COLO668 (cell line): ENCODE data around the gene YWHAQ.

Source experiments
- DNase-seq: peaks from one replicate; lab custom pipeline; 2025; ENCODE audit not compliant: unreplicated experiment; lab: John Stamatoyannopoulos, UW

YWHAQ gene

DNA sequence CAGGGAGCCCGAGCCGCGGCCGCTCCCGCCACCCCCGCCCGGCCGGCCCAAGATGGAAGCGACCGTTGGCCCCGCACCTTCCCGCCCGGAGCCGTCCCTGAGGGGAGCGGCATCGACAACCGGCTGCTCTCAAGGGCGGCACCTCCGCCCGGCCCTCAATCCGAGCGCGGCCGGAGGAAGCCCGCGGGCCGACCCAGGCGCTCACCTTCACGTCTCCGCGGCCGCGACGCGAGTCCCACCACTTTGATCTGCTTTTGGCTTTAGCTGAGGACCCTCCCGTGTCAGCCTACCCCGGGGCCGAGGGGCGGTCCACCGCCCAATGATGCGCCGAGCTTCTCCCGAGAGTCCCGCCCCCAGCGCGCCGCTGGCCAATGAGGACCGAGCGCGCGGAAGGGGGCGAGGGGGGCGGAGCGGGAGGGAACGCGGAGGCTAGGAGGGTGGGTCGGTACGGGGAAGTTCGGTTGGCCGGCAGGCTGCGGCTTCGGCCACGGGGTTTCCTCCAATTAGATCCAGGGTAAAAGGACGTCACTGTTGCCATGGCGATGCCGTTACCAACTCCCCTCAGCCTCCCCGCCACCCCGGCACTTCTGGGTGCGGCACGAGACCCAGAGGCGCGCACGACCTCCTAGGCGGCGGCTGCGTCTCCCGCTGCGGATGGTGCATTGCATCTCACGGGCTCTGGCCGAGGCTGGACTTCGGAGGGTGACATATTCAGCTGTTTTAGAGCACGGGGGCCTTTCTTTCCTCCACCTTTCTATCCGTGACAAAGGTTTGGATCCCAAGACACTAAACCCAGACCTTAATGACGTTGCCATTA lies at the start of gene YWHAQ:
Gene YWHAQ (minus strand): TSS at position 262 of the 817 bp plus-strand sequence. CDS start 545 bp downstream, outside the sequence.
- DNase-seq = peak; percentile 99

DNA sequence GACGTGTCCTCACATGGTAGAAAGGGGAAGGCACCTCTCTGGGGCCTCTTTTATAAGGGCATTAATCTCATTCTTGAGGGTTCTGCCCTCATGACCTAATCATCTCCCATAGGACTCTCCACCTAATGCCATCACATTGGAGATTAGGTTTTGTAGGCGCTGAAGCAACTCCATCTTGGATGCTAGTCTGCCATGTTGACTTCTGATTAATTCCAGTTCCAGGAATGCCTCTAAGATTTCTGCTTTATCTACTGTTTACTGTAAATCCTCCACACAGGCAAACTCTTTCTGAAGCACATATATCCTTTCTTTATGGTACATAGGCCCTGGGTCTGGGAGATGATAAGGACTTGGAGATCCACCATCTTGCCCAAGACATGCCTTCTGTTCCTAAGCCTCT lies 49.3 kb upstream of the YWHAQ start:
- DNase-seq = no peak

GRCh38 chr2:9679218-9679617 lies 48.4 kb upstream of the YWHAQ start:
- no peak for DNase-seq

DNA sequence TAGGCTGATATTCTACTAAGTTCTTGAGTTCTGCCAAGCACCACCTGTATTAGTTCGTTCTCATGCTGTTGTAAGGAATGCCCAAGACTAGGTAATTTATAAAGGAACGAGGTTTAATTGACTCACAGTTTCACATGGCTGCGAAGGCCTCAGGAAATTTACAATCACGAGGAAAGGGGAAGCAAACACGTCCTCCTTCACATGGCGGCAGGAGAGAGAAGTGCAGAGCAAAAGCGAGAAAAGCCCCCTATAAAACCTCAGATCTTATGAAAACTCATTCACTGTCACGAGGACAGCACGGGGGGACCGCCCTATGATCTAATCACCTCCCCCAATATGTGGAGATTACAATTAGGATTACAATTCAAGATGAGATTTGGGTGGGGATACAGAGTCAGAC lies 47.7 kb upstream of the YWHAQ start:
- DNase-seq = no peak

GRCh38 chr2:9675415-9676351 lies 44.9 kb upstream of the YWHAQ start:
- DNase-seq = no peak

DNA sequence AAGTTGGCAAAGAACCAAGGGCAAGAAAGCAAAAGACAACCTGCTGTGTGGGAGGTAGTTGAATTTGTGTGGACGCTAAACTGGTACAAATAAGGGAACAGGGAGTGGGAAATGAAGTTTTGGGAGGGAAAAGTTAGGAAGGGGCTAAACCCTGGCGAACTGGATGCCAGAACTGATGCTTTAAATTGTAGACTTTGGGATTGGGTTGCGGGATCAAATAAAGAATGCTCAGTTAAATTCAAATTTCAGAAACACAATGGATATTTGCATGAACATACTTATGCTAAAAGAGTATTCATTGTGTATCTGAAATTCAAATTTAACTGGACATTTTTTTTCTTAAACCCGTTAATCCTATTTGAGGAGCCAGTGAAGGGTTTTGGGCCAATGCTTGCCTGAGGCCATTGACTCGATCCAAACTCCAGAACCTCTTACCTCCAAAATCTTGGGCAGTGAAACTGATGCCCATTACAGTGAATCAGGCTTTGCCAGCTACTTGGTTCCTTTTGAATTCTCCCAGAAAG lies 44.2 kb upstream of the YWHAQ start:
- no peak for DNase-seq

DNA sequence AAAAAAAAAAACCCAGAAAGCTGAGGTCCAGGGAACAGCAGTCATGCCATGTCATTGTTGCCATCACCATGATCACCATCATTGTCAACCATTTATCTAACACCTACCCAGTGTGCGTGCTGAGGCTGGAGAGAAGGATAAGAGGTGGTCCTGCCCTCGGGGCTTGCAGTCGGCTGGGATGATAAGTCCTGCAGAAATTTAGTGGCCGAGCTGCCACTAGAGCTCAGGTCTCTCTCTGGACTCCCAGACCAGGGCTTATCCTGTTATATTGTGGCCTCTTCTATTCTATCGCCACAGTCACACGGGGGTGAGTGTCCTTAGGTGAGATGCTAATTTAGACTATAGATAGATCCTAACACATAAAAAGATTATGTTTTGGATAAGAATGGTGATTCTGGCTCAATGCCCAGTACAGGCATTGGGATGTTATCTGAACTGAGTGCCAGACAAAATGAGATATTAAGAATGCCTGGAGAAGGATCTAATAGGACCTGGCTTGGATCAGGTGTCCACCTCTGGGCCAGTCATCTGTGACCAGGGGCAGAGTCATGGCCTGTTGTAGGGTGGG lies 43.2 kb upstream of the YWHAQ start:
- no peak for DNase-seq

DNA sequence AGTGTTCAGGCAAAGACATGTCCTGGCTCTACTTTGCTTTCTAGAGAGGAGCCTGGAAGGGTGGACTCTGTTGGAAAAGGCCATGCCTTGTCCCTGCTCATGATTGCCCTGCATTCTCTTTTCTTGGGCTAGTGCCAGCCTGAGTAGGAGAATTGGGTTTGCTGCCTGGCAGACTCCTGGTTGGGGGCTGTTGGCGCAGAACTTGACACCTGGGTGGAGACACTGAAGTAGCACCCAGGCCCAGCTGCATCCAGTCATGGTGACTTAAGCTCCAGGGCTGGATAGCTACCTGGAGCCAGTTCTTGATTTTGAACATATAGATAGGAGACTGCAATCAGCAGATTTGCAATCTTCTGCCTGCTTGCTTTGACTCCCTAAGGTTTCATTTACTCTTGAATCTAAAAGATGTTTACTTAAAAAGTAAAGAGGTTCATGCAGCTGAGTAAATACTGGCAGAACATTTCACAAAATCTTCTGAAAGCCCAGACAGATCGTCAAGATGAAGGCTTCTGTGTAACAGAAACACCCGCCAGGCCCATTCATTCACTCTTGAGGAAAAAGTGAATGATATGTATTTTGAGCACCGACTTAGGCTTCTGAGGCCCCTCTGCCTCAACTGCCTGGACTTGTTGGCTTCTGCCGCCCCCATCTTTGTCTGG lies 38.0 kb upstream of the YWHAQ start:
- DNase-seq = peak; percentile 23

DNA sequence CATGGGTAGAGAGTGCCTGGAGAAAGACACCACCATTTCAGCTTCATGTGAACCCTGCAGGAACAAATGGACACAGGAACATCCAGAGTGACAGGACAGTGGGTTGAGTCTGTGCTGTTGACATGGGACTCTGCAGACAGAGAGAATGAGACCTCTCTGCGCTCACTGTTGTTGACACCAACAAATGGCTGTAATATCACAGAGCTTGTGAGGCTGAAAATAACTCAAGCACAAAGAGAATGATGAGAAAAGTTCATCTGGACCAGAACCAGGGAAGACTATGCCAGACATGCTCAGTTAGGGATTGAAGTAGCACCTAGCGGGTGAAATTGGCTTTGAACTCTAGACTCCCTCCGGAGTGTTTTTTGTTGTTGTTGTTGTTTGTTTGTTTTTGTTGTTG lies 37.0 kb upstream of the YWHAQ start:
- no peak for DNase-seq

- DNase-seq = no peak
Observed at GRCh38 chr2:9666306-9666705, 35.5 kb upstream of the YWHAQ start.

DNA sequence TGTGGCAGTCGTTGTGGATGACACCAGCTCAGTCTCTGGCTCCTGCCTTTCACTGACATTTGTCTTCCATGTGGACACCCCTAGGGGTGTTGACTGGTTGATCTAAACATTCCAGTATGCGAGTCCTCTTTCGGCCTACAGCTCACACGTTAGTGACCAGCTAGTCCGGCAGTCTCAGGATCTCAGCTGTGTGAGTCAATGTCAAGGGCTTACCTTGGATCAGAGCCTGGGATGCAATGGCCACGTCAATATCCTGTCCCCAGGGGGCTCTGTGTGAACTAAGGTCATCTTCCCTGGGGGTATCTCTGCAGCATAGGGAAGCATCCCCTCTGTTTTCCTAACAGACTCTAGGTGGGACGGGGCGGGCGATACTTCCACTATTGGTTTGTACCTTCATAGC lies 35.1 kb upstream of the YWHAQ start:
- no peak for DNase-seq

DNA sequence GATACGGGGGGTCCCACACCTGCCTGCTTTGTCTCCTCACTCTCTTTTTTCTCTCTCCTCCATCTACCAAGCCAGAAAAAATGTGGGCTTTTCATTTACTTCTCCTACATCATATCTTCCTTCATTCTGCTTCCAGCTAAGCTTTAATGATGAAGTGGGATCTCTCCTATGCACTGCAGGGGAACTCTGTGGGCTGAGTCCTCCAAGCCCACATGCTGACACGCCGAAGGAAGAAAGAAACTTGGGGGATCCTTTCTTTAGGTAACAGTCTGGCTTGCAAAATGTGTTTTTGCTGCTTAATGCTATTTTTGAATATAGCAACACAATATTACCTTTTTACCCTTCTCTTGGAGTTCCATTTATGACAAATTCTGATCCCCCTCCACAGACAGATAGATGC lies 33.6 kb upstream of the YWHAQ start:
- no peak for DNase-seq

DNA sequence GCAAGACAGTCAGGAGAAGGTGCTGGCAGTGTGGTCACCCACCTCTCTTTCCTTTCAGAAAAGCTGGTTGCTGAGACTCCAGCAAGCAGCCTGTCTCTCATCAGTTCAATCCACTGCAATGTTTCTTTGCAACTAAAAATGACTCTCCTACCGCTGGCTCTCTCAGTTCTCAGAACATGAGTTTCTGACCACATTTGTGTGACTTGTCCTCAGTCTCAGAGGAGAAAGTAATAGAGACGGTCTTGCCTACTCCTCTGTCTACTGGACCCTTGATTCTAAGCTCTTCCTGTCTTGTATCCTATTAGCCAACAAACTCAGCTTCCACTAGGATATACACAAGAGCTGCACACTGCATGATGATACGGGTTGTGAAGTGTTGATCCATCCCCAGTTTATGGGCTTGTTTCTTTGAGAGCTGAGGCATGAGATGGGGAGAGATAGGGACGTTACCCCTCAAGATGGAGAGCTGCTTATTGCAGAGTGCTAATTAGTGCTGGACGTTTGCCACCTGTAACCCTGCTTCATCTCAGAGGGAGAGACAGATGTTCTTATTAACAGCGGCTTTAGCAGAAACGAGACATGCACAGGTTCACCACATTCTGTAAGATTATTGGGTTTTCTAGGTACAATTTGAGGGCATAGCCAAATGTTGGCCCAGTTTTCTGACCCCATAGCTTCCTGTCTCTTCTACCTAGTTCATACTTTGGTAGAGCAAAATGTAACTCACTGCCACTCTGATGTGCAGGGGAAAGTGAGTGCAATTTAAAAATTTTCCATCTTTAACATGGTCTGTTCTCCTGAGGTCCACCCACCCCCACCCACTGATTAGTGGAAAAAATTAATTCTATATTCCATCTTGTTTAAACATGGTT lies 32.4 kb upstream of the YWHAQ start:
- DNase-seq = no peak

DNA sequence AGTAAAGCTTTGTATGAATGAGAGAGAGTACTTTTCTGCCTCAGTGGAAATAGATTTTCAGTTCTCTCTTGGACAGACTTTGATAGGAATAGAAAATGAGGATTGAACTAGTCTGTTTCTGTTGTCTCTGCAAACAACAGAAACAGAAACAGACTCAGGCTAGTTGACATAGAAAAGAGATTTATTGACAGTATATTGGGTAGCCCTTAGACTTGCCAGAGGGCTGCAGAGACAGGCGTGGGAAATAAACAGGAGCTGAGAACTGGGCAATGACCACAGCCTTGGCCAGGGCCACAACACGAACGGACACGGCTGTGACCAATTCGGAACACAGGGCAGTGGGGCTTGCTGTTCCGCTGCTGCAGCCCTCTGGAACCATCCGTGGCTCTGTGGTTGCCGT lies 30.5 kb upstream of the YWHAQ start:
- DNase-seq = no peak

DNA sequence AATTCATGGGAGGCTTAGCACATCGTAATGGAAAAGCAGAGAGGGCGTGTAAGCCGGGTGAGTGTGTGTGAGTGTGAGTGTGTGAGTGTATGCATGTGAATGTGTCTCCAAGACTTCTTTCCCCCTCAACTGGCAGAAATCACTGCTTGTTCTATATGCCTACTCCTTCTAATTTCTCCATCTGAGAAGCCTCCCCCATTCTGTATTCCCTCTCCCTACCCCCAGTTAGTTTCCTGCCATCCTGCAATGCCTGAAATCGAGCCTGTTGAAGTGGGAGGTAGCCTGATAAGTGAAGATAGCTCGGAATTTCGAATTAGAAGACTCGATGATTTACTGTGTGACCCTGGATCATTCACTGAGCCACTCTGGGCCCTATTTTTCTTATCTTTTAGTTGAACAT lies 30.0 kb upstream of the YWHAQ start:
- DNase-seq = no peak

GRCh38 chr2:9660154-9660553 lies 29.4 kb upstream of the YWHAQ start:
- no peak for DNase-seq

DNA sequence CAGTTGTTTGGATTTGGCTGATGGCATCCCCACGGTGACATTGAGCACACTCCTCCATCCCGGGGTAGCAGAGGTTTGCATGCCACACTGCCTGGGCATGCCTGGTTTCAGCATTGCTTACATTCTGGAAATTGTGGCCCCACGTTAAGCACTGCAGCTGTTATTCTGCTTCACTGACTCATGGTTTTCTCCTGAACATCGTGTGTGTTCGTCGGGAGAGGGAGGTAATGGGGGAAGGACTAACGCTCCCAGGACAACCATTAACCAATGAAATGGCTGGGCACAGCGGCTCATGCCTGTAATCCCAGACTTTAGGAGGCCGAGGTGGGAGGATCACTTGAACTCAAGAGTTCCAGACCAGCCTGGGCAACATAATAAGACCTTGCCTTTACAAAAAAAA lies 28.2 kb upstream of the YWHAQ start:
- DNase-seq = no peak

GRCh38 chr2:9657731-9658130 lies 26.9 kb upstream of the YWHAQ start:
- DNase-seq = no peak

- no peak for DNase-seq
Observed at GRCh38 chr2:9657083-9657482, 26.3 kb upstream of the YWHAQ start.

GRCh38 chr2:9656270-9656766 lies 25.5 kb upstream of the YWHAQ start:
- no peak for DNase-seq
